NCI-H2107 treated with DMSO at 0.1 percent for 48 hours (cell line): ENCODE measurements around the gene ATRN.
"Not testable (repeated sequence)": the region's sequence is repeated elsewhere in the genome, so short reads cannot be mapped to it uniquely, and the experiment has no call there.

ENCODE experiments used
- DNase-seq: peaks from one replicate; lab custom pipeline; 2025; ENCODE audit not compliant: unreplicated experiment; lab: John Stamatoyannopoulos, UW

Gene ATRN

DNA sequence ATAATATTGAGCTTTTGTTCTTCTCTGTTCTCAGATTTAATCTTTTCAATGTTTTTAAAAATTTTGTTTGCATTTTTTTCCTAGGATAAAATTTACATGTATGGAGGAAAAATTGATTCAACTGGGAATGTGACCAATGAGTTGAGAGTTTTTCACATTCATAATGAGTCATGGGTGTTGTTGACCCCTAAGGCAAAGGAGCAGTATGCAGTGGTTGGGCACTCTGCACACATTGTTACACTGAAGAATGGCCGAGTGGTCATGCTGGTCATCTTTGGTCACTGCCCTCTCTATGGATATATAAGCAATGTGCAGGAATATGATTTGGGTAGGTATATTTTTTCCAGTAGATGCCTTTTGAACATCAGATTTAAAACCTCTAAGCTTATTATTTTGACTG lies 89.8 kb downstream of the ATRN start:
- no peak for DNase-seq

DNA sequence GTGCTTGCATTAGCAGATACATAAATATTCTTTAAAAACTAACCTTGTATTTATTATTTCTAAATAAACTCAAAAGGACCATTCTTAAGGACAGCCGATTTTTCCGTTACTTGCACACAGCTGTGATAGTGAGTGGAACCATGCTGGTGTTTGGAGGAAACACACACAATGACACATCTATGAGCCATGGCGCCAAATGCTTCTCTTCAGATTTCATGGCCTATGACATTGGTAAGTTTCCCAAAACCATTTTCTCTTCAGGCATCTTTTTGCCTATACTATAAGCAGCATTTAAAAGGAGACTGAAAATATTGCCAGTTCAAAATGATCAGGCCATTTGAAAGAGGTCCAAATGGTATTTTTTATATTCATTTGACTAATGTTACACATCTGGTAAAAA lies 92.3 kb downstream of the ATRN start:
- DNase-seq: no peak

DNA sequence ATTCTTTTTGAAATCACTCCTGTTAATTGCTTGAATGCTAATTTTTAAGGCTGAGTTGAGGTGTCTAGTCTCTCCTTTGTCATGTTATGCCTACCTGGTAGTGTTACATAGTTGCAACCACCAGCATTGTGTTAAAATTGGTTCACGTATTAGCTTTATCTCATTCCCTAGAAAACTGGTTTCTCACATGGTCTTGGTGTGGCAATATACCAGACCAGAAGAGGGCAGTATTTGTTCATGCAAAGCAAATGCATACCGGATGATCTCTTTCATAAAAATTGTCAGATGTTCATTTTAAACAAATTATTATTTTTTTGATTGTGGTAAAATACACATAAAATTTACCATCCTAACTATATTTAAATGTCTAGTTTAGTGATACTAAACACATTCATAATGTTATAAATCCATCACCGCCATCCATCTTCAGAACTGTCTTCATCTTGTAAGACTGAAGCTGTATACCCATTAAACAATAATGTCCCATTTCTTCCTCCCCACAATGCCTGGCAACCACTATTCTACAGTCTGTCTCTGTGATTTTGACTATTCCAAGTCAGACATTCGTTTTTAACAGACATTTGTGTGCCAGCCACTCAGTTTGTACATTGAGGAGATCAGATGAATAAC lies 92.8 kb downstream of the ATRN start:
- peak; percentile 15 for DNase-seq

DNA sequence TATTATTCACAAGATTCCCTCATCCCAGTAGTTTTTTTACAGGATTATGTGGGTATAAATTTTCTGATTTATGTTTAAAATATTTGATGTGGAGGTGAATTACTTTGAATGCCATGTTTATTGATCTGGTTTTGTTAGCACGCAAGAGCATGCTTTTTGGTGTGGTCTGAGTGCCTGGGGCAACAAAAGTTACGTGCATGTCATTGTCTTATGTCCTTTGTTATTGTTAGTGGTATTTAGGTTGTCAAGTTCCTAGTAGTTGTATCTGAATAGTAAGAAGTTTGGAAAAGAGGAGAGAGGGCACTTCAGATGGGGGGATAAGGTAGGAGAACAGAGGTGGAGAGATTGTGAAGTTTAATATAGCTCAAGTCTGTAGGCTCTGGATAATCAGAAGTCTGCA lies 95.0 kb downstream of the ATRN start:
- no peak for DNase-seq

DNA sequence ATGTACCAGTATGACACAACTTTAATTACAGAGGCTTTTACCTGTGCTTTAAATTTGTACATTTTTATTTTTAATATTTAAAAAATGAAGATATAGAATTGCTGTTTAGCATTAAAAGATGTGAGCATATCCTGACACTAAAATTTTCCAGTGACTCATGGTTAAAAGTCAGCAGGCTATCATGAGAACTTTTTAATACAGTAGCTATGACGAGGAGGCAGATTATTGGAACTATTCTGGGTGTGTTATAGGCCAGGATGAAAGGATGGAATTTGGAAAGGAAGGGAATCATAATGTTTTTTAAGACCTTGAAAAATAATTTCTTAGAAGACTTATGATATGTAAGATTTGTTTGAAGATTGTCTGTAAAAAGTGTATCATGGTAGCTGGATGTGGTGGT lies 101.3 kb downstream of the ATRN start:
- DNase-seq: no peak

DNA sequence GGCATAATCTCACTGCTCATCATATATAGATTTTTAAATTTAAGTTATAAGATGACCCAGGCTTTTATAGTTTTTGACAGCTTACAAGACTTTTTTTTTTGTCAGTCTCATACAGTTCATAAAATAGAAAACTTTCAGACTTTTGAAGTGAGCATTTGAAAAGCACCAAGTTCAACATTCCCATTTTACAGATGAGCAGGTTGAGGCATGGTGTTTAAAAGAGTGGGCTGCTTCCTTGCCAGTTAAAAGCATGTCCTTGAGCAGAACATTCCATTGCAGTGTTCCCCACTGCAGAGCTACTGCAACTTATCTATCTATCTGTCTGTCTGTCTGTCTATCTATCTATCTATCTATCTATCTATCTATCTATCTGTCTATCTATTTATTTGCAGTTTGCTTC lies 105.5 kb downstream of the ATRN start:
- no peak for DNase-seq

DNA sequence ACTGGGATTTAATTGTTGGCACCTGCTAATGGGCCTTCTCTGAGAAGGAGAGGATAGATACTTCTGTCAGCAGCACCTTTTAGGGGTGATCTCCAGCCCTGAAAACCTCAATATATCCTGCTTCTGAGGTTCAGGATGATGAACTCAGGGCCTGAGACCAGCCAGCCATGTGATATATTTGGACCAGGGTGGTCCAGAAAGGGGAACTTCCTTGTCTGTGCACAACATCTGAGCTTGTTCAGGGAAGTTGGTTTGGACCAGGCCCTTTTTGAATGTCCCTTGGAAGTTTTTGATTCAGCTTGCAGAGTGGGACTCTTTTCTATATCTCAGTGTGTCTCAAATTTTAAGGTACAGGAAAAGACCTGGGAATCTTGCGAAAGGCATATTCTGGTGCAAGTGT lies 106.5 kb downstream of the ATRN start:
- DNase-seq: no peak

DNA sequence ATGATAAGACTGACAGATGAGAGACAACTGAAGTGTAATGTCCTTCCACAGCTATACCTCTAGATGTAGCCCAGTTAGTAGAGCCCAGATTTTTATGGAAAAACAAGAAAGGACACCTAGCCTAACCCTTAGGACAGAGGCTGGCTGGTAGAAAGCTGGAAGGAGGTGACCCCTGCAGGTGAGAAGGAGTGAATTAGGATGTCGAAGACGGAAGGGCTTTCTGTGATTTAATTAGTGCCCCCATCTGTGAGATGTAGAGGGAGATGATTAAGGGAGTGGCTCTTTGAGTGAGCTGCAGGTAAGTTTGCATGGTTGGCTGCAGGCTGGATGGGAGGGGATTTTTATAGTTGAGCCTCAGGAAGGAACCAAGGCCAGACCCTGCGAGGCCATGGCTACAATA lies 109.6 kb downstream of the ATRN start:
- no peak for DNase-seq

DNA sequence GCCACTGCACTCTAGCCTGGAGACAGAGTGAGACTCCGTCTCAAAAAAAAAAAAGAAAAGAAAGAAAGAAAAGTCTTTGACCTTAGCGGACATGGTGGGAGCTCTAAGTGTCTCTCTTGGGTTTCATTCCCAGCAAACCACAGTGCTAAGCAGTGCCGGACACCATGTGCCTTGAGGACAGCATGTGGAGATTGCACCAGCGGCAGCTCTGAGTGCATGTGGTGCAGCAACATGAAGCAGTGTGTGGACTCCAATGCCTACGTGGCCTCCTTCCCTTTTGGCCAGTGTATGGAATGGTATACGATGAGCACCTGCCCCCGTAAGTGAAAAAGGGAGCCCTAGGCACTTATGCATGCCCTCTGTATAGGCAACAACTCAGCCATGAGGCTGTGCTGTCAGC lies 112.9 kb downstream of the ATRN start:
- no peak for DNase-seq

DNA sequence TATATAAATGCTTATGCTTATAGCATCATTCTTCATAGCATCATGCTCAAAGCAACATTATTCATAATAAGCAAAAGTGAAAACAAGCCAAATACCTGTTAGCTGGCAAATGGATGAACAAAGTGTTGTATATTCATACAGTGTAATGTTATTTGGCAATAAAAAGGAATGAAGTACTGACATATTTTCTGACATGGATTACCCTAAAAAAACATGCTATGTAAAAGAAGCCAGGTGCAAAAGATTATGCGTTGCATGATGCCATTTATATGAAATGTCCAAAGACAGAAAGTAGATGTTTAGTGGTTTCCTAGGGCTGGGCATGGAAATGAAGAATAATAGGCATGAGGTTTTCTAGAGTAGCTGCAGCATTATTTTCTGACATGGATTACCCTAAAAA lies 115.3 kb downstream of the ATRN start:
- DNase-seq: no peak

DNA sequence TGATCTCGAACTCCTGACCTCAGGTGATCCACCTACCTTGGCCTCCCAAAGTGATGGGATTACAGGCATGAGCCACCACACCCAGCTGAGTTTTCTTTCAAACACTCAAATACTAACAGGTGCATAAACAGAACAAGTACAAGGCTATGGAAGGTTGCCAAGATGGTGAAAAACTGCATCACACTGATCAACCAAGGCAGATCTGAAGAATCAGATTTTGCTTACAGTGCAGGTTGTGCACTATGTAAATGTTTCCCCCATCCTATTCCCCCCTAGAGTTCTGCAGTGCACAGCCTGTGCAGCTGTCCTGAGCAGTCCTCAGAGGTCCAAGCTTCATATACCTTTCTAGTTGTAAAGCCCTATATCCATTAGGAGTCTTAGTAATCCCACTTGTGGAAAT lies 119.3 kb downstream of the ATRN start:
- no peak for DNase-seq

DNA sequence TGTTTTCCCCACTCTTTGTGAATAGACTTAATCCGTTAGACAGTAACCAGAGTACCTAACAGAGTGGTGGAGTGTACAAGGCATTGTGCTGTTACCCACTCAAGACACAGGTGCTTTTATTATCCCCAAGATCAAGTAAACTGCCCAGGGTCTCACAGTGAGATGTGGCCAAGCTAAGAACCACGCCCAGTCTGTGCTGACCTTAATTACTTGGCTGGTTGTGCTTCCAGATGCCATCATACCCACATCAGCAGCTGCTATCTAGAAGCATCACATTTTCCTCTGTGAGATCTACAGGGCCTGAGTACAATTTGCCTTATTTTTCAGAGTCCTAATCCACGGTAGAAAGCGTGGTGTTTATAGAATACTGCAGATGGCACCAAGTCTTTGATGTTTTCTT lies 122.1 kb downstream of the ATRN start:
- DNase-seq: no peak

DNA sequence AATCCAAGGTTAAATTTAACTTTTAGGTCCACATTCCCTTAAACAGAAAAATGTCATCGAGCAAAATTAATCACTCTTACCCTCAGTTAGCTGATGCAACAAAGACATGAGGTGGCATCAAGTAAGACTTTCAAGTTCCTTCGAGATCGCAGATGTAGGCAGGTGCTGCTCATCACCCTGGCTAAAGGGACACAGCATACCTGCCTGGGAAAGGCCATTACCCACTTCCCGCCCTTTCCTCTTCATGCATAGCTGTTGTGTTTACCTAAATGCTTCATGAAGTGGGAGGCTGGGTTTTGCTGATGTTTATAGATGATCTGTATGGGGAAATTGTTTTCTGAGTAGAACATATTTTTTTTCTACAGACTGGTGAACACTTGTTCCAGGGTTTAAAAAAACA lies 124.7 kb downstream of the ATRN start:
- peak; percentile 65 for DNase-seq

DNA sequence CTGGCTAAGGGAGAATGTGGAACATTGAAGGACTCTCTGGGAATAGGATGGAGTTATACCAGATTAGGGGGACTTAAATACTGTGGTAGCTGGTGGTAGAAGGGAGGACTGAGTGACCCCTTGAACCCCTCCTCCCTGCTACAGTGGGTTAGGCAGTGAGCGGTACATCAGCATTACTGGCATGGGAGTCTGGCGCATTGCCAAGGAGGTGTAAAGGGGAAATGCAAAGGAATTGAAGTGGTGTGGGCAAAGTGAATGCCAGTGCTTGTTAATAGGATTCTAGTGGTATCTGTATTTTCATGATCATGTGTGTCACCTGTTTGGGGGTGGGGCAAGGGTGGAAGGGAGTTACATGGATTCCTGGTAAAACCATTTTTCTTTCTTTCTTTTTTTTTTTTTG lies 132.3 kb downstream of the ATRN start:
- DNase-seq: no peak

DNA sequence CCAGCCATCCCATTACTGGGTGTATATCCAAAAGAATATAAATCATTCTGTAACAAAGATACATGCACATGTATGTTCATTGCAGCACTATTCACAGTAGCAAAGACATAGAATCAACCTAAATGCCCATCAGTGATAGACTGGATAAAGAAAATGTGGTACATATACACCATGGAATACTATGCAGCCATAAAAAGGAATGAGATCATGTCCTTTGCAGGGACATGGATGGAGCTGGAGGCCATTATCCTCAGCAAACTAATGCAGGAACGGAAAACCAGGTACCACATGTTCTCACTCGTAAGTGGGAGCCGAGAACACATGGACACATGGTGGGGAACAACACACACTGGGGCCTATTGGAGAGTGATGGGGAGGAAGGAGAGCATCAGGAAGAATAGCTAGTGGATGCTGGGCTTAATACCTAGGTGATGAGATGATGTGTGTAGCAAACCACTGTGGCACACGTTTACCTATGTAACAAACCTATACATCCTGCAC lies 134.6 kb downstream of the ATRN start:
- not testable (repeated sequence) for DNase-seq

DNA sequence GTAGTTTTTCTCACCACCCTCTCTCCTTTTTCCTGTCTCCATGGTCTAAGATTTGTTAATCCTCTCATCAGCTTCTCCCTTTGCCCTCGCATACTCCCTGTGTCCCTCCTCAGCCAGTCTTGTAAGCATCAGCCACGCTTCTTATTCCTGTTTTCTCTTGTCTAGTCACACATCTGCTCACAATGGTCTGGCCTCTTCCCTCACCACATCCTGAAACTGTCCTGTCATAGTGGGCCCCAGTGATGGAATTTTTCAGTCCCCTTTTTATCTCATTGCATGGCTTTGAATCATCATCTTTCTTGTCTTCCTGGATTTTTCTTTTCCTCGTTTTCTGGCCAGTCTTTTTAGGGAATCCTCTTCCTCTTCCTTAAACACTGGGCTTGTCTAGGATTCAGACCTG lies 135.2 kb downstream of the ATRN start:
- no peak for DNase-seq

DNA sequence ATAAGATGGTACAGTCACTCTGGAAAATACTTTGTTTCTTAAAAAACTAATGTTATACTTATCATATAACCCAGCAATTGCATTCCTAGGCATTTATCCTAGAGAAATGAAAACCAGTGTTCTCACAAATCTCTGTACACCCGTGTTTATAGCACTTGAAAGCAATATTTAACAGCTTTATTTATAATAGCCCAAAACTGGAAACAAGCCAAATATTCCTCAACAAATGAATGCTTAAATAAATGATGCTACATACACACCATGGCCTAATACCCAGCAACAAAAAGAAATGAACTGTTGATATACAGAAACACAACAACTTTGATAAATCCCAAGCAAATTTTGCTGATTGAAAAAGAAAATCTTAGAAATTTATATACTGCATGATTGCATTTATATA lies 141.1 kb downstream of the ATRN start:
- no peak for DNase-seq

DNA sequence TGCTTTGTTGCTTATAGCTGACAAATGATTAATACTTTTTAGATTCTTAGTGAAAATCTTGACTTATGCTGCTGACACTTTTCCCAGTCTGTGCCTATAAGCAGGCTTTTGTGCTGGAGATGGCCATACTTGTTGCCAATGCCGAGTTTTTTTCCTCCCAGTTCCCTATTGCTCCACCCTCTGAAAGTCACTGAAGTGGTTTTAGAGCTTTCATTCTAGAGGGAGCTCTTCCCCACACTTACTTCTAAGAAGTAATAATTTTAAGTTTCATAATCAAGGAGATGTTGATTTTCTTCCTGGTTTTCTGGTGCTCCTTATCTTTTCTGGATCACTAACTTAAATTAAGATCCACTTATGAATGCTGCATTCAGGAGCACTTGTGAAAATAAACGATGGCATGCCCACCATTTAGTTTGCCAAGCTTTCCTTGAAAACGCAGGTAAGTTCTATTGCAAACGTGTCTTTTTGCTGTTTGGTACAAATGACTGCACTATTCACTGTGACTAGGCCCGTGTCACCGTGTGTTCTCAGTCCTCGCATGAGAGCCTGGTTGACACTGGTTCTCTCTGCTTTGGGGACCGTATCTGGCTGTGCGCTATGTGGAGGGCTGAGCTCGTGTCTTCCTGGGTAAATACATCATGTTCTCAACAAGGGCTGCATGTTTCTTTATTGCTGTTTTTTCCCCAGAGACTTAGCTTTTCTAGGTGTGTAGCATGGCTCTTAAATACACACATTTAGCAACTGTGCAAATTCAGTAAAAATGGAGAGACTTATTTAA lies 142.2 kb downstream of the ATRN start:
- DNase-seq: no peak

DNA sequence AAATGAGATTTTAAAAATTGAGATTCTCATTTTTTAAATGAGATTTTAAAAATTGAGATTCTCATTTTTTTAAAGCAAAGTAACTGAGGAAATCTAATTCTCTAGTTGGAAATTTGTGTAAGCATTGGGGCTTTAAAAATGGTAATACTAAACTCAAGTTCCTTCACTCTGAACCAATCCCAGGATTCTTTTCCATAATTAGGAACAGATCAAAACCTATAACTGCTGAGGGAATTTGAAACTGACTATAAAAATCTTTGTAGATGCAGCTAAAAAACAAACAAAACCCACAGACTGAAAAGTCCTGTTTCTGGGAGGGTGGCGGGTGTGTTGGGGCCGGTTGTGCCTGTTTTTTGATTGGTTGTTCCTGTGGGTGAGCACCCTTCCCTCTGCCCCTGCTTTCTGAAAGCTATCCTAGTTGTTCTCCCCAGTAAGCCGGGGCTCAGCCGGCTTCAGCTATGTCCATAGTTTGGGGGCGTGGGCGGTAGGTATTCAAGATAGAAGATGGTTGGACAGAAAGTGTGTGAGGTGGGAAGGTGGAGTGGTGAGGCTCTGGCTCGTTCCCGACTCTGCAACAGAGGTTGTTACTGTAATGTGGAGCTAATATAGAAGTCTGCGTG lies 143.1 kb downstream of the ATRN start:
- DNase-seq: no peak

DNA sequence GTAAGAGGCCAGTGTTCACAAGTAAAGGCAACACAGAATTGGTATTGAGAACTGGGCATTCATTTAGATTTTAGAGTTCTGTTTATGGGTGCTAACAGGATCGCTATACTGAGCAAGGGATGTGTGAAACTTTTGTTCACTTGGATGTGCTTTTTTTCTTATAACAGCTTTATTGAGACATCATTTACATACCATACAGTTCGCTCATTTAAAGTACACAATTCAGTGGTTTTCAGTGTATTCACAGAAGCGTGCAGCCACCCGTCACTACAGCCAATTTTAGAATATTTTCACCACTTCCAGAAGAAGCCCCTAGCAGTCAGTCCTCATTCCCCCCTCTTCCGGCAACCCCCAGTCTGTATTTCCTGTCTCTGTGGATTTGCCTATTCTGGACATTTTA lies 143.6 kb downstream of the ATRN start:
- no peak for DNase-seq

DNA sequence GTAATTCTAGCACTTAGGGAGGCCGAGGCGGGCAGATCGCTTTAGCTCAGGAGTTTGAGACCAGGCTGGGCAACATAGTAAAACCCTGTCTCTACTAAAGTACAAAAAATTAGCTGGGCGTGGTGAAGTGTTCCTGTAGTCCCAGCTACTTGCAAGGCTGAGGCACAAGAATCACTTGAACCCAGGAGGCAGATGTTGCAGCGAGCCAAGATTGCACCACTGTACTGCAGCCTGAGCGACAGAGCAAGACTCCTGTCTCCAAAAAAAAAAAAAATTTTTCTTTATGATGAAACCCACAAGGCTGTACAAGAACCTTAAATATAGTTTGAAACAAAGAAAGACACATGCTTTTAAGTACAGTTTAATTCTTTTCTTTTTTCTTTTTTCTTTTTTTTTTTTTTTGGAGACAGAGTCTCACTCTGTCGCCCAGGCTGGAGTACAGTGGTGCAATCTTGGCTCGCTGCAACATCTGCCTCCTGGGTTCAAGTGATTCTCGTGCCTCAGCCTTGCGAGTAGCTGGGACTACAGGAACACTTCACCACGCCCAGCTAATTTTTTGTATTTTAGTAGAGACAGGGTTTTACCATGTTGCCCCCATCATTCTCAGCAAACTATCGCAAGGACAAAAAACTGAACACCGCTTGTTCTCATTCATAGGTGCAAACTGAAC lies 144.5 kb downstream of the ATRN start:
- DNase-seq: not testable (repeated sequence)

DNA sequence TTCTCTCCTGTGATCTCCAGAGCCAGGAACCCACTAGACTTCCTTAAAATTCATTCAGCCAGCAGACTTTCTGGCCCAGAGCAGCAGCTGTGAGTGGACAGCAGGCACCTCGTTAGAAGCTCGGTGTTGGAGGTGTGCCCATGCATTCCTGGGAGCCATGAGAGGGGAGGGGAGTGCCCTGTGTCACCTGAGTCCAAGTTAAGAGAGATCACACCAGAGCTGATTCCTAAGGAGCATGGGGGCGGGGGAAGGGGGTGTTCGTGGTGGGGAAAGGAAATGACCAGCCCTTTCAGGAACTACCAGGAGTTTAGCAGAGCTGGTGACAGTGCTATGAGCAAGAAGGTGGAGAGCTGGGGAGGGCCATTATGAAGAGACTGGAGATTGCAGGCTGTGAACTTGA lies 145.4 kb downstream of the ATRN start:
- DNase-seq: no peak
